ENCODE results near the gene EEPD1. TPM values are rescaled to one million over a fixed set of nuclear protein-coding genes. Genes with fewer than 3 reads are reported as not detected.

EEPD1 gene
- total and polyA plus RNA-seq, 12 donors, result 6.0 to 29.0 (median 9.4) TPM

GRCh38 chr7:36114355-36114754 lies 38.7 kb upstream of the EEPD1 start:
- no peak overlapping the region for H3K27ac ChIP-seq
- H3K4me1 ChIP-seq (replicated peaks in 1 of 2), result peaks cover 3 to 19% of the 10 kb centered on the region in 2 donors
- no peaks in the 10 kb centered on the region for H3K9me3 ChIP-seq (replicated peaks in 1 of 3)
- intact Hi-C loops (cut with DNase I), result no loop called here
- no peaks in the 10 kb centered on the region for H3K27me3 ChIP-seq
- H3K36me3 ChIP-seq (replicated peaks in 1 of 2), result no peaks in the 10 kb centered on the region
- WGBS, 4 donors, result 86 to 98% (median 92%) methylated on average over 1 of the region's 1 CpG
- H3K4me3 ChIP-seq, result no peak overlapping the region
- no peak for TF ChIP-seq POLR2A (IDR thresholded peaks at IDR 0.05)
- TF ChIP-seq CTCF (IDR thresholded peaks at IDR 0.05), result no peak
- DNase-seq, result no peak

GRCh38 chr7:36115448-36116321 lies 37.4 kb upstream of the EEPD1 start:
- intact Hi-C loops (cut with DNase I), result no loop called here
- H3K27me3 ChIP-seq, result no peaks in the 10 kb centered on the region
- TF ChIP-seq POLR2A (IDR thresholded peaks at IDR 0.05) (no peak), CTCF (IDR thresholded peaks at IDR 0.05) (no peak)
- no peaks in the 10 kb centered on the region for H3K9me3 ChIP-seq (replicated peaks in 1 of 3)
- H3K27ac ChIP-seq, result peak overlapping the region in 2 of 5 donors; percentile 6 to 56
- 60 to 65% (median 62%) methylated on average over 9 of the region's 9 CpGs for WGBS, 4 donors
- H3K4me3 ChIP-seq, result no peak overlapping the region
- DNase-seq, result peak; percentile 81 to 93 (median 91)
- peaks cover 3 to 19% of the 10 kb centered on the region in 2 donors for H3K4me1 ChIP-seq (replicated peaks in 1 of 2)
- no peaks in the 10 kb centered on the region for H3K36me3 ChIP-seq (replicated peaks in 1 of 2)

GRCh38 chr7:36116347-36117202 lies 36.5 kb upstream of the EEPD1 start:
- intact Hi-C loops (cut with DNase I), result no loop called here
- Histone ChIP-seq H3K4me3 (no peak overlapping the region), H3K4me1 (replicated peaks in 1 of 2) (peaks cover 3 to 19% of the 10 kb centered on the region in 2 donors), H3K36me3 (replicated peaks in 1 of 2) (no peaks in the 10 kb centered on the region), H3K27me3 (no peaks in the 10 kb centered on the region), H3K27ac (peak overlapping the region in 1 of 5 donors; percentile 30), H3K9me3 (replicated peaks in 1 of 3) (no peaks in the 10 kb centered on the region)
- TF ChIP-seq POLR2A (IDR thresholded peaks at IDR 0.05) (no peak), CTCF (IDR thresholded peaks at IDR 0.05) (no peak)
- 68 to 77% (median 73%) methylated on average over 5 of the region's 5 CpGs for WGBS, 4 donors
- DNase-seq, result no peak

- H3K4me1 ChIP-seq (replicated peaks in 1 of 2), result peaks cover 3 to 19% of the 10 kb centered on the region in 2 donors
- intact Hi-C loops (cut with DNase I), result no loop called here
- DNase-seq, result no peak
Measured at GRCh38 chr7:36117203-36117840, 35.7 kb upstream of the EEPD1 start.

More at GRCh38 chr7:36117203-36117840, 35.7 kb upstream of the EEPD1 start:
- H3K9me3 ChIP-seq (replicated peaks in 1 of 3), result no peaks in the 10 kb centered on the region
- H3K4me3 ChIP-seq, result no peak overlapping the region
- WGBS, 4 donors, result 79 to 84% (median 80%) methylated on average over 6 of the region's 6 CpGs
- no peaks in the 10 kb centered on the region for H3K36me3 ChIP-seq (replicated peaks in 1 of 2)
- H3K27ac ChIP-seq, result peak overlapping the region in 1 of 5 donors; percentile 2
- H3K27me3 ChIP-seq, result no peaks in the 10 kb centered on the region
- no peak for TF ChIP-seq CTCF (IDR thresholded peaks at IDR 0.05)
- no peak for TF ChIP-seq POLR2A (IDR thresholded peaks at IDR 0.05)
